H1 (cell line): ENCODE measurements around the gene VTN. TPM values are rescaled to one million over a fixed set of nuclear protein-coding genes. Genes with fewer than 3 reads are reported as not detected.

Source experiments
- CTCF ChIA-PET: fragments of 300-600 bp; sonication (Branson Sonifier 250); formaldehyde crosslinking; loops from one replicate; lab custom pipeline; 2021; ENCODE audit not compliant: partially characterized antibody; lab: Charles Lee
- POLR2A ChIA-PET: fragments of 300-600 bp; sonication (Branson Sonifier 250); formaldehyde crosslinking; loops from one replicate; lab custom pipeline; 2021; ENCODE audit warnings: inconsistent platforms; ENCODE audit not compliant: partially characterized antibody; lab: Charles Lee
- DNase-seq, 2 experiments: peaks; one replicate each; pipeline versions ENCODE4 v3.0.0 to v3.0.0-alpha.2; 2010 to 2022; ENCODE audit warnings: low spot score in 2 of 2, low read depth in 1 of 2, mixed read lengths in 1 of 2
- FAIRE-seq: peaks from 2 replicates; lab custom pipeline; 2011; peaks lifted over from hg19 to GRCh38; lab: Jason Lieb, UNC
- H2AFZ ChIP-seq: 2 replicates; pipeline ENCODE4 v1.8.1; 2012; ENCODE audit warnings: low read length, inconsistent platforms
- H2AK5ac ChIP-seq: 2 replicates; pipeline ENCODE4 v1.6.1; 2013; ENCODE audit warnings: low read depth, low read length
- H2BK120ac ChIP-seq: replicated peaks from 2 replicates; pipeline ENCODE3; 2013; ENCODE audit warnings: low read depth, low read length, inconsistent platforms
- H2BK12ac ChIP-seq: 2 replicates; pipeline ENCODE4 v1.6.1; 2013; ENCODE audit warnings: low read depth, low read length
- H2BK15ac ChIP-seq: 2 replicates; pipeline ENCODE4 v1.6.1; 2013; ENCODE audit warnings: low read length
- H2BK20ac ChIP-seq: 2 replicates; pipeline ENCODE4 v1.6.1; 2013; ENCODE audit warnings: low read length
- H2BK5ac ChIP-seq: 2 replicates; pipeline ENCODE4 v1.6.1; 2013; ENCODE audit warnings: low read depth, low read length
- H3K14ac ChIP-seq: 2 replicates; pipeline ENCODE4 v1.6.1; 2013; ENCODE audit warnings: inconsistent platforms; ENCODE audit not compliant: insufficient read length
- H3K18ac ChIP-seq: 2 replicates; pipeline ENCODE4 v1.6.1; 2013; ENCODE audit warnings: low read length; ENCODE audit errors: extremely low read depth
- H3K23ac ChIP-seq: 2 replicates; pipeline ENCODE4 v1.6.1; 2013; ENCODE audit warnings: inconsistent platforms; ENCODE audit not compliant: insufficient read length
- H3K23me2 ChIP-seq: 2 replicates; pipeline ENCODE4 v1.6.1; 2013; ENCODE audit warnings: low read depth, low read length
- H3K27ac ChIP-seq: 2 replicates; pipeline ENCODE4 v1.6.1; 2011; ENCODE audit warnings: low read depth, low read length, inconsistent platforms
- H3K27me3 ChIP-seq, 4 experiments: replicated peaks in 1 of 4; 1 replicate in 1 of 4; 2 replicates in 3 of 4; pipeline versions ENCODE4 v1.6.1 to v1.8.1; 2011 to 2013; ENCODE audit warnings: low read length in 3 of 4, mild to moderate bottlenecking in 3 of 4, inconsistent platforms in 2 of 4, mixed read lengths in 2 of 4, moderate library complexity in 1 of 4; ENCODE audit not compliant: control insufficient read depth in 3 of 4, insufficient read depth in 3 of 4; ENCODE audit errors: extremely low read depth in 1 of 4
- H3K36me3 ChIP-seq, 4 experiments: 2 replicates each; pipeline versions ENCODE4 v1.6.1 to v1.8.1; 2011 to 2013; ENCODE audit warnings: mild to moderate bottlenecking in 4 of 4, low read length in 3 of 4, moderate library complexity in 2 of 4, control low read depth in 1 of 4, inconsistent platforms in 1 of 4; ENCODE audit not compliant: insufficient read depth in 4 of 4, control insufficient read depth in 2 of 4
- H3K4ac ChIP-seq: replicated peaks from 2 replicates; pipeline ENCODE3; 2013; ENCODE audit warnings: low read length, low read depth, mixed read lengths, inconsistent platforms; ENCODE audit not compliant: insufficient read length
- H3K4me1 ChIP-seq, 4 experiments: replicated peaks in 1 of 4; 1 replicate in 1 of 4; 2 replicates in 3 of 4; pipeline versions ENCODE4 v1.6.1 to v1.8.1; 2011 to 2013; ENCODE audit warnings: low read length in 3 of 4, inconsistent platforms in 2 of 4, mixed read lengths in 1 of 4; ENCODE audit not compliant: insufficient read depth in 4 of 4, control insufficient read depth in 3 of 4
- H3K4me2 ChIP-seq, 2 experiments: 2 replicates each; pipeline versions ENCODE4 v1.6.1 to v1.8.1; 2011 to 2013; ENCODE audit warnings: low read depth in 2 of 2, low read length in 2 of 2, control low read depth in 1 of 2, inconsistent platforms in 1 of 2, mild to moderate bottlenecking in 1 of 2; ENCODE audit not compliant: insufficient read depth in 1 of 2
- H3K4me3 ChIP-seq, 4 experiments: fragments of 200-600, 300-600 bp in 1 of 4; sonication (generic), shearing (Covaris generic), sonication (Bioruptor Twin) in 1 of 4; 2 replicates each; pipeline versions ENCODE4 v1.5.1 to v1.8.1; 2011 to 2016; ENCODE audit warnings: low read length in 4 of 4, low read depth in 3 of 4, control low read depth in 2 of 4, inconsistent platforms in 2 of 4, mild to moderate bottlenecking in 2 of 4, mixed read lengths in 1 of 4, moderate library complexity in 1 of 4; ENCODE audit not compliant: insufficient read depth in 2 of 4; ENCODE audit errors: extremely low read depth in 1 of 4
- H3K56ac ChIP-seq: replicated peaks from 2 replicates; pipeline ENCODE3; 2013; ENCODE audit warnings: low read depth, mild to moderate bottlenecking, mixed read lengths, low read length, inconsistent platforms; ENCODE audit not compliant: insufficient read length
- H3K79me1 ChIP-seq: 2 replicates; pipeline ENCODE4 v1.6.1; 2013; ENCODE audit warnings: low read depth, low read length, control low read depth
- H3K79me2 ChIP-seq, 2 experiments: 2 replicates each; pipeline versions ENCODE4 v1.6.1 to v1.8.1; 2012 to 2013; ENCODE audit warnings: low read length in 2 of 2, mild to moderate bottlenecking in 2 of 2, inconsistent platforms in 1 of 2; ENCODE audit not compliant: insufficient read depth in 2 of 2, control insufficient read depth in 1 of 2
- H3K9ac ChIP-seq, 4 experiments: replicated peaks in 1 of 4; 1 replicate in 1 of 4; 2 replicates in 3 of 4; pipeline versions ENCODE4 v1.6.1 to v1.8.1; 2011 to 2013; ENCODE audit warnings: low read depth in 3 of 4, low read length in 3 of 4, control low read depth in 2 of 4, mild to moderate bottlenecking in 2 of 4, moderate library complexity in 2 of 4, inconsistent platforms in 1 of 4; ENCODE audit errors: extremely low read depth in 1 of 4
- H3K9me3 ChIP-seq, 2 experiments: 2 replicates each; pipeline versions ENCODE4 v1.6.1 to v1.8.1; 2012 to 2013; ENCODE audit warnings: mild to moderate bottlenecking in 2 of 2, moderate library complexity in 2 of 2, control low read depth in 1 of 2, inconsistent platforms in 1 of 2, low read depth in 1 of 2, low read length in 1 of 2, mixed read lengths in 1 of 2; ENCODE audit not compliant: insufficient read depth in 2 of 2
- H4K20me1 ChIP-seq, 2 experiments: replicated peaks in 1 of 2; 2 replicates each; pipeline versions ENCODE3 to v1.8.1; 2011 to 2013; ENCODE audit warnings: inconsistent platforms in 2 of 2, low read length in 2 of 2, mild to moderate bottlenecking in 1 of 2; ENCODE audit not compliant: insufficient read depth in 2 of 2, control insufficient read depth in 1 of 2
- H4K5ac ChIP-seq: 2 replicates; pipeline ENCODE4 v1.6.1; 2013; ENCODE audit warnings: low read length, low read depth, mixed read lengths, inconsistent platforms; ENCODE audit not compliant: insufficient read length
- H4K8ac ChIP-seq: 2 replicates; pipeline ENCODE4 v1.8.0; 2013; ENCODE audit warnings: mild to moderate bottlenecking, moderate library complexity, low read length, inconsistent platforms; ENCODE audit not compliant: insufficient read depth; ENCODE audit errors: extremely low read depth
- H4K91ac ChIP-seq: replicated peaks from 2 replicates; pipeline ENCODE3; 2013; ENCODE audit warnings: low read length, mixed read lengths, inconsistent platforms; ENCODE audit not compliant: insufficient read length
- EP300 ChIP-seq, 2 experiments: IDR thresholded peaks; 1 replicate in 1 of 2; 2 replicates in 1 of 2; pipeline ENCODE4 v1.6.1; 2011 to 2012; ENCODE audit warnings: low read depth in 2 of 2, low read length in 2 of 2, mild to moderate bottlenecking in 2 of 2, borderline replicate concordance in 1 of 2, inconsistent platforms in 1 of 2, moderate library complexity in 1 of 2
- FOSL1 ChIP-seq: IDR thresholded peaks from 2 replicates; pipeline ENCODE4 v1.6.1; 2011; ENCODE audit warnings: mild to moderate bottlenecking, low read depth, low read length, moderate library complexity; ENCODE audit not compliant: insufficient read depth
- NRF1 ChIP-seq: IDR thresholded peaks from 2 replicates; pipeline ENCODE4 v1.6.1; 2011; ENCODE audit warnings: mild to moderate bottlenecking, low read depth, low read length, improper control_type of control experiment
- POU5F1 ChIP-seq: IDR thresholded peaks from 2 replicates; pipeline ENCODE4 v1.6.1; 2011; ENCODE audit warnings: low read depth, mild to moderate bottlenecking, low read length, moderate library complexity
- RXRA ChIP-seq: IDR thresholded peaks from 2 replicates; pipeline ENCODE4 v1.6.1; 2011; ENCODE audit warnings: low read depth, mild to moderate bottlenecking, low read length, moderate library complexity; ENCODE audit not compliant: insufficient read depth
- SP1 ChIP-seq: IDR thresholded peaks from 2 replicates; pipeline ENCODE4 v1.6.1; 2011; ENCODE audit warnings: low read depth, low read length
- SP2 ChIP-seq: IDR thresholded peaks from 2 replicates; pipeline ENCODE4 v1.6.1; 2012; ENCODE audit warnings: mild to moderate bottlenecking, low read length, inconsistent platforms
- TAF1 ChIP-seq: IDR thresholded peaks from 2 replicates; pipeline ENCODE4 v1.6.1; 2011; ENCODE audit warnings: mild to moderate bottlenecking, low read depth, low read length
- TAF7 ChIP-seq: optimal IDR thresholded peaks from 2 replicates; pipeline ENCODE3; 2011; ENCODE audit warnings: low read depth, mild to moderate bottlenecking, inconsistent platforms, low read length, moderate library complexity, borderline replicate concordance
- TCF12 ChIP-seq: IDR thresholded peaks from 2 replicates; pipeline ENCODE4 v1.6.1; 2011; ENCODE audit warnings: low read depth, mild to moderate bottlenecking, low read length
- TEAD4 ChIP-seq: IDR thresholded peaks from 2 replicates; pipeline ENCODE4 v1.6.1; 2012; ENCODE audit warnings: low read depth, low read length, inconsistent platforms, mixed read lengths
- WGBS, 2 experiments: shearing (Covaris generic) in 1 of 2; methylation state at CpG; one replicate each; pipeline versions ENCODE4 v1.1.6 to v1.1.7; 2013 to 2015; ENCODE audit warnings: low lambda C conversion rate in 2 of 2, mixed read lengths in 2 of 2, inconsistent platforms in 1 of 2, low coverage in 1 of 2, missing lambda C conversion rate in 1 of 2; ENCODE audit not compliant: insufficient replicate concordance in 2 of 2, insufficient coverage in 1 of 2, insufficient read length in 1 of 2; ENCODE audit errors: extremely low coverage in 1 of 2, missing lambda C conversion rate in 1 of 2; 5-methylcytosine and 5-hydroxymethylcytosine counted together
- polyA plus RNA-seq, 7 experiments: library from polyadenylated mRNA; depleted of rRNA in 3 of 7; stranded (reverse) in 5 of 7; unstranded in 2 of 7; fragments of >200 nt in 5 of 7; fragments of 200-250 nt in 2 of 7; gene quantifications; 1 replicate in 5 of 7; 2 replicates in 1 of 7; 4 replicates in 1 of 7; pipeline versions ENCODE4 v1.2.1 to v1.2.3, GENCODE V29; 2011 to 2013; ENCODE audit warnings: missing spikeins in 2 of 7, mixed read lengths in 2 of 7
- total RNA-seq: library from RNA; stranded (reverse); fragmentation: NEBNext Ultra II Directional; extraction: Animal tissue kit (Norgen Biotek cat#: 25700); gene quantifications from 2 replicates; pipeline ENCODE4 v1.2.1, GENCODE V29; 2021

VTN gene
- total and polyA plus RNA-seq, 2 of the 8 experiments (the other 6 are each of a cell fraction or from before 2014, with no cell fraction given), result 0.18 TPM; not detected in 1

- H3K56ac ChIP-seq, result peak within 1 kb of the TSS; percentile 55
- peaks cover 11% of the 10 kb centered on the region for H3K23me2 ChIP-seq
- H3K9me3 ChIP-seq, result no peaks in the 10 kb centered on the region
- peak within 1 kb of the TSS; percentile 56 for H3K27ac ChIP-seq
- peaks cover 0 to 4% (median 0%) of the 10 kb centered on the region in 4 experiments; a peak in 3 of 8 replicates for H3K36me3 ChIP-seq
- peaks cover 33 to 50% of the 10 kb centered on the region in 2 experiments for H3K79me2 ChIP-seq
- peak within 1 kb of the TSS; percentile 17; the same call in 1 of the 2 replicates for H2AK5ac ChIP-seq
- DNase-seq (peak; percentile 73 to 92), FAIRE-seq (no peak)
- peak within 1 kb of the TSS; percentile 63 to 90 (median 70) for H3K4me3 ChIP-seq
- H4K20me1 ChIP-seq, result peaks cover 1 to 9% of the 10 kb centered on the region in 2 experiments
- no peak within 1 kb of the TSS for H2BK120ac ChIP-seq
- peak within 1 kb of the TSS; percentile 26 for H4K91ac ChIP-seq
- peak within 1 kb of the TSS; percentile 49 for H4K5ac ChIP-seq
- H2BK12ac ChIP-seq, result peak within 1 kb of the TSS; percentile 65; the same call in 1 of the 2 replicates
- WGBS, 2 experiments, result 0% methylated on average over 61 of the region's 72 CpGs; no CpG with 5 or more reads in 1 of the 2 experiments
- peak within 1 kb of the TSS; percentile 69; the same call in 1 of the 2 replicates for H2BK5ac ChIP-seq
- H3K4me2 ChIP-seq, result peak within 1 kb of the TSS; percentile 81 to 99
- H3K4ac ChIP-seq, result no peak within 1 kb of the TSS
- no peaks in the 10 kb centered on the region for H3K79me1 ChIP-seq
- no peak within 1 kb of the TSS for H3K23ac ChIP-seq
- peaks cover 4 to 26% (median 13%) of the 10 kb centered on the region in 4 experiments for H3K4me1 ChIP-seq
- H2AFZ ChIP-seq, result peak within 1 kb of the TSS; percentile 89
- H2BK15ac ChIP-seq, result peak within 1 kb of the TSS; percentile 97; the same call in 1 of the 2 replicates
- POLR2A ChIA-PET, result interaction anchor here (0.8 to 4.1 kb wide), 23 partner anchors 9 to 514 kb away, joined by 3 to 30 read pairs (median 3); partner anchors contain the start of genes IFT20, POLDIP2 and TNFAIP1
- H3K18ac ChIP-seq, result peak within 1 kb of the TSS; percentile 72
- peak within 1 kb of the TSS; percentile 90; the same call in 1 of the 2 replicates for H4K8ac ChIP-seq
- H3K14ac ChIP-seq, result peak within 1 kb of the TSS; percentile 62
- CTCF ChIA-PET, result interaction anchor here (0.6 to 2.3 kb wide), 9 partner anchors 11 to 96 kb away, joined by 3 to 12 read pairs (median 3); no protein-coding TSS in a partner anchor
- no peak within 1 kb of the TSS for H2BK20ac ChIP-seq
- peaks cover 0 to 3% (median 0%) of the 10 kb centered on the region in 4 experiments; a peak in 1 of 7 replicates for H3K27me3 ChIP-seq
- peak within 1 kb of the TSS; percentile 75 to 85 (median 82) for H3K9ac ChIP-seq
- TF ChIP-seq TEAD4, result no peak
- TF ChIP-seq EP300 (IDR thresholded peaks at IDR 0.05; ENCODE audit: borderline replicate concordance in 1 of 2, low read depth in 2 of 2, low read length in 2 of 2), result no peak
- TF ChIP-seq FOSL1, result no peak
- no peak for TF ChIP-seq POU5F1
- TF ChIP-seq SP1, result peak; percentile 77
- TF ChIP-seq RXRA, result no peak
- no peak for TF ChIP-seq NRF1
- TF ChIP-seq SP2, result no peak
- TF ChIP-seq TAF7, result peak; percentile 67
- no peak for TF ChIP-seq TCF12
- TF ChIP-seq TAF1, result peak; percentile 85
Measured at GRCh38 chr17:28318759-28319597, 51.1 kb downstream of the VTN start, which contains the start of gene TMEM97. TSS of gene TMEM97 (plus strand) at chr17:28319200. CDS start at chr17:28319240, 40 bp downstream.
